ENCODE results near the gene SBDS.
"Not testable (repeated sequence)": the region's sequence is repeated elsewhere in the genome, so short reads cannot be mapped to it uniquely, and the experiment has no call there.

SBDS gene

GRCh38 chr7:66996444-66997191 is 1.2 kb upstream of the SBDS start, which contains the start of gene TYW1:
Gene TYW1 (plus strand): TSS chr7:66996833. CDS start chr7:66996979, 146 bp downstream.
- DNase-seq (ENCODE audit: low read depth in 2 of 2): peak; percentile 93 to 97

- peak; percentile 12 to 31 for DNase-seq (ENCODE audit: low read depth in 2 of 2)
These were observed 716 bp downstream of the SBDS start for GRCh38 chr7:66994691-66995049.

- DNase-seq (ENCODE audit: low read depth in 2 of 2): not testable (repeated sequence)
These were observed 1.3 kb downstream of the SBDS start for GRCh38 chr7:66994051-66994450.

- DNase-seq (ENCODE audit: low read depth in 2 of 2): not testable (repeated sequence)
These were observed 5.8 kb downstream of the SBDS start for GRCh38 chr7:66989552-66989951.

- DNase-seq (ENCODE audit: low read depth in 2 of 2): not testable (repeated sequence)
These were observed 15.1 kb downstream of the SBDS start for GRCh38 chr7:66980336-66980735.

- DNase-seq (ENCODE audit: low read depth in 2 of 2): not testable (repeated sequence)
These were observed 16.4 kb downstream of the SBDS start for GRCh38 chr7:66979013-66979412.

GRCh38 chr7:66978312-66978711 is 17.1 kb downstream of the SBDS start:
- DNase-seq (ENCODE audit: low read depth in 2 of 2): not testable (repeated sequence)

GRCh38 chr7:66974986-66975590 is 20.3 kb downstream of the SBDS start:
- DNase-seq (ENCODE audit: low read depth in 2 of 2): no peak

- DNase-seq (ENCODE audit: low read depth in 2 of 2): no peak
These were observed 25.1 kb downstream of the SBDS start for GRCh38 chr7:66970310-66970709.

GRCh38 chr7:66969001-66969400 is 26.4 kb downstream of the SBDS start:
- DNase-seq (ENCODE audit: low read depth in 2 of 2): not testable (repeated sequence)

GRCh38 chr7:66967029-66967428 is 28.4 kb downstream of the SBDS start:
- DNase-seq (ENCODE audit: low read depth in 2 of 2): no peak

- no peak for DNase-seq (ENCODE audit: low read depth in 2 of 2)
These were observed 31.0 kb downstream of the SBDS start for GRCh38 chr7:66964411-66964810.

GRCh38 chr7:66961096-66961495 is 34.3 kb downstream of the SBDS start:
- DNase-seq (ENCODE audit: low read depth in 2 of 2): no peak

GRCh38 chr7:66960192-66960591 is 35.2 kb downstream of the SBDS start:
- no peak for DNase-seq (ENCODE audit: low read depth in 2 of 2)

GRCh38 chr7:66958538-66959350 is 36.6 kb downstream of the SBDS start:
- no peak for DNase-seq (ENCODE audit: low read depth in 2 of 2)

- DNase-seq (ENCODE audit: low read depth in 2 of 2): no peak
These were observed 37.6 kb downstream of the SBDS start for GRCh38 chr7:66957595-66958290.

- DNase-seq (ENCODE audit: low read depth in 2 of 2): no peak
These were observed 42.4 kb downstream of the SBDS start for GRCh38 chr7:66953044-66953427.

- DNase-seq (ENCODE audit: low read depth in 2 of 2): no peak
These were observed 42.9 kb downstream of the SBDS start for GRCh38 chr7:66952343-66953043.

GRCh38 chr7:66950763-66951162 is 44.6 kb downstream of the SBDS start:
- no peak for DNase-seq (ENCODE audit: low read depth in 2 of 2)

- DNase-seq (ENCODE audit: low read depth in 2 of 2): no peak
These were observed 45.1 kb downstream of the SBDS start for GRCh38 chr7:66950311-66950710.

- DNase-seq (ENCODE audit: low read depth in 2 of 2): no peak
These were observed 46.8 kb downstream of the SBDS start for GRCh38 chr7:66948480-66949109.
